ENCODE data around the gene ABHD11.
"Not testable (repeated sequence)": the region's sequence is repeated elsewhere in the genome, so short reads cannot be mapped to it uniquely, and the experiment has no call there.

Gene ABHD11

GRCh38 chr7:73738612-73739386 is at the start of gene ABHD11:
ABHD11 (minus strand) TSS chr7:73738802; CDS start chr7:73738770, 32 bp downstream.
- DNase-seq (ENCODE audit: low read depth) = peak; percentile 99

DNA sequence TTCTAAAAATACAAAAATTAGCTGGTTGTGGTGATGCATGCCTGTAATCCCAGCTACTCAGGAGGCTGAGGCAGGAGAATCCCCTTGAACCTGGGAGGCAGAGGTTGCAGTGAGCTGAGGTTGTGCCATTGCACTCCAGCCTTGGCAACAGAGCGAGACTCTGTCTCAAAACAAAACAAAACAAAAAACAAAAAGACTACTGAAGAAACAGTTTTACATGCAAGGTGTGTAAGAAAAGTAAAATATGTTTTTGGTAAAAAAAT is 49.1 kb upstream of the ABHD11 start:
- not testable (repeated sequence) for DNase-seq (ENCODE audit: low read depth)

GRCh38 chr7:73786588-73786987 is 48.0 kb upstream of the ABHD11 start:
- DNase-seq (ENCODE audit: low read depth) = no peak

DNA sequence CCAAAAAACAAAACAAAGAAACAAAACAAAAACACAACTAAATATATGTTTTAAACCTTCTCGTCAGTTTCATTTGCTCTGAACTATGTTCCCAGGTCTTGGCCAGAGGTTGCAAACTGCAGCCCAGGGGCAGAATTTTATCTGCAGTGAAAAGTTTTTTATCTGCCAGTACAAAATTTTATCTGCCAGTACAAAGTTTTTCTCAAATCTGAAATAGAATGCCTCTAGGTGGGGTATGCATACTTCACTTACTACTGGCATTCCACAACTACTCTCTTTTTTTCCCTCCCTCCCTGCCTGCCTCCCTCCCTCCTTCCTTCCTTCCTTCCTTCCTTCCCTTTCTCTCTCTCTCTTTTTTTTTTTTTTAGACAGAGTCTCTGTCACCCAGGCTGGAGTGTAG is 40.9 kb upstream of the ABHD11 start:
- no peak for DNase-seq (ENCODE audit: low read depth)

GRCh38 chr7:73778801-73779389 is 40.3 kb upstream of the ABHD11 start:
- DNase-seq (ENCODE audit: low read depth) = no peak

- no peak for DNase-seq (ENCODE audit: low read depth)
These were observed 36.3 kb upstream of the ABHD11 start for GRCh38 chr7:73774923-73775322.

GRCh38 chr7:73773700-73774517 is 35.3 kb upstream of the ABHD11 start:
- DNase-seq (ENCODE audit: low read depth) = no peak

DNA sequence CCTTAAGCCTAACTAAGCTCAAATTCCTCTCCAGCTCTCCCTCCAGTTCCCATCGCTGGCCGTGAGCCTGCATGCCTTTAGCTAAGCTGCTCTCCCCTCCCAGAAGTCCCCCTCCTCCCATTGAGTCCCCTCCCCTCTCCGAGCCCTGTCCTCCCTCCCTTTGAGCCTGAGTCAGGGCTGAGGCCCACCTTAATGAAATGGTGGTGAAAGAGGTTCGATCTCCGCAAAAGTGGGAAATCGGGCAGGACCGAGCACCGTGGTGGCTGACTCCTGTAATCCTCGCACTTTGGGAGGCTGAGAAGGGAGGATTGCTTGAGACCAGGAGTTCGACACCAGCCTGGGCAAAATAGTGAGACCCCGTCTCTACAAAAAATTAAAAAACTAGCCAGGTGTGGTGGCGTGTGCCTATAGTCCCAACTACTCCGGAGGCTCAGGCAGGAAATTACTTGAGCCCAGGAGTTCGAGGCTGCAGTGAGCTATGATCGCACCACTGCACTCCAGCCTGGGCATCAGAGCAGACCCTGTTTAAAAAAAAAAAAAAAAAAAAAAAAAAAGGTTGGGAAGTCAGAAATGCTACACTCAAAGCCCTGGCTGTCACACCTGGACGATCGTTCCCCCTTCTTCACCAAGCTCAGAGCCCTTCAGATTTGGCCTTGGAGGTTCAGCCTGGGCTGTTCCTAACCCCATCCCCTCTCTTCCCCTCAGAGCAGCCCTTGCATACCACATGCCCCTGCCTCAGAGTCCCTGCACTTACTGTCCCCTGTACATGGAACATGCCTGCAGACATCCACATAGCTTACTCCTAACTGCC is 32.5 kb upstream of the ABHD11 start:
- DNase-seq (ENCODE audit: low read depth) = no peak

DNA sequence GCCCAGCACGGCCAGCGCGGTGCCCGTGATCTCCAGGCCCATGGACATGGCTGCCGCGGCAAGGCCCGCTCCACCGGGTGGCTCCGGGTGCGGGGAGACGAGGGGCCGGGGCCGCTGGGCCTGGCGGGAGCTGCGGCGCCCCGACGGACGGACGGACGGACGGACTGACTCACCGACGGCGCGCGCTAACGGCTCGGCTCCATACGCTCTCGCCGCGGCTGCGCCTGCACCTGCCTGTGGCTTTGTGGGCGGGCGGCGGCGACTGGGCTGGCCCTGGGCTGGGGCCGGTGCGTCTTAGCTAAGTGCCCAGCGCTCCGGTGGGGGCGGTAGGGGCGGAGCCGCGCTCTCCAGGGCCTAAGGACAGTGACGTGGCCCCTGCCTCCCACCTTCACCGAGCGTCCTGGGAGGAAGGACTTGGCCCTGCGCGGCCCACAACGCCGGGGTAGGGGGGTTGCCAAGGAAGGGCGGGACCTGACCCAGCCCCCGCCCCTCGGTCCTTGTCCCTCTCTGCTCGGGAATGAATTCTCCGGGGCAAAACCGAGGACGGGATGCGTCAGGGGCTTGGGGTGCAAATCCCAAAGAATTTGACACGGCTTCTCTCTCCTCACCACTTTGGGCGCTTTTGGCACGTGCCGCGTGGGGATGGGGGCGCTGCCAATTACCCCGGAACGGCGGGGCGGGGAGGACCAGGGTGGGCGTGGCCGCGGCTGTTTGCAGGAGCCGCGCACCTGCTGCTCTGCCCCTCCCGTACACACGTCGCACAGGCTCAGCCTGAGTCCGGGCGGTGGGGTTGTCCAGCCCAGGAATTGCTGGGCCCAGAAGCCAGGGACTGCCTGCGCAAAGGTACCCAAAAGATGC is 31.6 kb upstream of the ABHD11 start, which contains the start of gene CLDN3:
Gene CLDN3, minus strand, starts transcription at position 269 of the 858 bp plus-strand sequence. Its CDS starts 221 bp downstream, at position 48.
- DNase-seq (ENCODE audit: low read depth) = no peak

GRCh38 chr7:73769481-73770001 is 30.9 kb upstream of the ABHD11 start:
- no peak for DNase-seq (ENCODE audit: low read depth)

DNA sequence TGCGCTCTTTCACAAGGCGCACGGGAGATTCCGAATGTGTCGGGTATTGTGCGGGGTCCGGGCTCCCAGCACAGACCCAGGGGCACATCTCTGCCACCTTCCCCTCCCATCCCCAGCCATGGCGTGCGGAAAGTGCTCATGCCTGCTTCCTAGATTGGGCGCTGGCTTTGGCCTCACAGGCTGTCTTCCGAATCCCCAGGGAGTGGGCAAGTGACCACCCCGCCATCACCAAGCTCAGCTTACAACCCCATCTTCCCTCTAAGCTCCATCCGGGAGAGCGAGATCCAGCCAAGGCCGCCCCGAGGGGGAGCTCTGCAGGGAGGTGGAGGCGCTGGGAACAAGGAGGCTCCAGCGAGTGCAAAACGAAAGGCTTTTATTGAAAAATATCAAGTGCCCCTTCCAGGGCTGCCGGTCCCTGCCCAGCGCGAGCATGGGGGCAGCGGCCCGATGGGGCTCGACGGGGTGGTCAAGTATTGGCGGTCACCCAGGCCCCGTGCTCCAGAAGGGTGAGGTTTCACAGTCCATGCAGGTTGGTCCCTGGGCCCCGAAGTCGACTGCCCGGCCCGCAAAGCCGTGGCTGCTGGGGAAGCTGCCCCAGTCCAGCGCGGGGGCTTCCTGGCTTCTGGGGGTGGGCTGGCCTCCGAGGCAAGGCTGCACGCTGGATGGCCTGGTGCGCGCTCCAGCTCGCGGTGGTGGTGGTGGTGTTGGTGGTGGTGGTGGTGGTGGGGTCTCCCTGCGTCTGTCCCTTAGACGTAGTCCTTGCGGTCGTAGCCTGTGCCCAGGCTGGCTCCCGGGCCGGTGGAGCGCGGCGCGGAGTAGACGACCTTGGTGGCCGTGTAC is 30.3 kb upstream of the ABHD11 start:
- no peak for DNase-seq (ENCODE audit: low read depth)

- no peak for DNase-seq (ENCODE audit: low read depth)
These were observed 28.1 kb upstream of the ABHD11 start for GRCh38 chr7:73766556-73767229.

- no peak for DNase-seq (ENCODE audit: low read depth)
These were observed 24.0 kb upstream of the ABHD11 start for GRCh38 chr7:73762659-73762999.

DNA sequence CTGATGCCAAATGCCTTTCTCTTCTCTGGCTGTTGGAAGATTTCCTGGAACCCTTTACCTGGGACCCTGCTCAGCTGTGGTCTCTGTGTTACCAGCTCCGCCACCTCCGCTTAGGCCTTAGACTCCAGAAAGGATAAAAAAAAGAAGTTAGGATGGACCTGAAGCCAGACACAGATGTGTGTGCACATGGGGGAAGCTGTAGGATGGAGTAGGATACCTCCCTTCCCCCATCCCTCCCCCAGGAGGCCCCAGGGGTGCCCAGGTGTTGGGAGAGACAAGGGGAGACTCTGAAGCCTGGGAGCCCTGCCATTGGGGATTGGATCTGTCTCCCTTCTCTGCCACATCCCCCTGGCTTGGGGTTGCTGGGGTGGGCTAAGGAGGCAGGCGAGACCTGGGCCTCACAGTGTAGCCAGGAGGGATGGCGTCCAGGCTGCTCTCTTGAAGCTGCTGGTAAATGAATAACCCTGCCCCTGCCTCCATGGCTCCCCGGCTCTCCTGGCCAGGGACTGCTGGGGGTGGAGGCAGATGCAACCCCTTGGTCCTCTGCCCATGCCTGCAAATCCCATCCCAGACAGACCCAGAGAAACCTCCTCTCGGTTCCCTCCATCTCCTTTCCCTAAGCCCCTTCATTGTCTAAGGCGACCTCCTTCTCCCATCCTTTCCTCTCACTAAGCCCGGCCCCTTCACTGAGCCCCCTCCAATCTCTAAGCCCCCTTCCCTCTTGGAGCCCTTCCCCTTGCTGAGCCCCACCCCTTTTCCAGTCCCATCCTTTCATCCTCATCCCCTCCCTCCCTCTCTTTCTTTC is 23.5 kb upstream of the ABHD11 start:
- no peak for DNase-seq (ENCODE audit: low read depth)

DNA sequence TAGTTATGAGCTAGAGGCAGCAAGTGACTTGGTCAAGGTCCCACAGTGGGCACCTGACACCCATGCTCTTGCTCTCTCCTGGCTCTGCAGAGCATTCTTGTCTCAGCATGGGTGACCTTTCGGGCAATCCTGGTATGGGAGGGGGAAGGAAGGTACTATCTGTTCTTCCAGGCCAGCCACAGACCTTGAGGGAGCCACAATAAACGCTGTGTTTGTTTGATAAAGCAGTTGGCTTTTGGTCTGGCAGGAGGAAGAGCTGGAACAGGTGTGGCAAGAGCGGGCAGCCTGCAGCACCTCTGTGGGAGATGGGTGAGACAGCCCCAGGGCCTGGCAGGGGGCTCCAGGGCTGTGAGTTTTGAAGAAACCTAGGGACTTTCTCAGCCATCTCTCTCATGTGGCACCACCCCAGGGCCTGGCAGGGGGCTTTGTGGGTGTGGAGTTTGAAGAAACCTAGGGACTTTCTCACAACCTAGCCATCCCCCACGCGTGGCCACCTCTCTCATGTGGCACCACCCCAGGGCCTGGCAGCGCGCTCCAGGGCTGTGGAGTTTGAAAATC is 20.1 kb upstream of the ABHD11 start:
- DNase-seq (ENCODE audit: low read depth) = no peak

- no peak for DNase-seq (ENCODE audit: low read depth)
These were observed 11.6 kb upstream of the ABHD11 start for GRCh38 chr7:73749931-73750776.

DNA sequence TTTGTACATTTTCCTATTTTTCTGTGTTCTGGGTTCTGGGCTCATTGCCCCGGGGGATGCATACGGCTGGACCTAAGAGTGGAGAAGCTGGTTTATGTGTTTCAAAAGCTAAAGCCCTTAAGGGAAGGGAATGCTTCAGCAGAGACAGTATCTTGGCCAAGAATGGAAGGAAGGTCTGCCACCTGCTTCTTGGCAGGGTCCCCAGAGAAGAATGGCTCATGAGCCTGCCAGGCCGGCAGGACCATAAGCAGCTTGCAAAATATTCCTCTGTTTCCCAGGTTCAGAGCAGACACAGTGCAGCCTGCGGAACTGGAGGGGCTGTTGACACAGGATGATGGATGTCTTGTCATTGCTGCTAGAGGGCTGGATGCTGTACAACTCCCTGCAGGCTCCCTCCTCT is 7.8 kb upstream of the ABHD11 start:
- no peak for DNase-seq (ENCODE audit: low read depth)

Data from stimulated activated CD8-positive, alpha-beta memory T cell treated with anti-CD3 and anti-CD28 coated beads, Interleukin-12 subunit alpha, Interleukin-12 subunit beta, amount 100 ng/mL, for 1 hour (primary cell).